GM21529 (cell line): ENCODE measurements around the gene TUBGCP3.

Source experiments
- ATAC-seq: cut with Tn5 transposase; IDR thresholded peaks from one replicate; pipeline ENCODE4 v1.9.1; 2021; ENCODE audit not compliant: unreplicated experiment

Gene TUBGCP3

GRCh38 chr13:112445411-112446271 is 142.3 kb downstream of the TUBGCP3 start:
- ATAC-seq = no peak

DNA sequence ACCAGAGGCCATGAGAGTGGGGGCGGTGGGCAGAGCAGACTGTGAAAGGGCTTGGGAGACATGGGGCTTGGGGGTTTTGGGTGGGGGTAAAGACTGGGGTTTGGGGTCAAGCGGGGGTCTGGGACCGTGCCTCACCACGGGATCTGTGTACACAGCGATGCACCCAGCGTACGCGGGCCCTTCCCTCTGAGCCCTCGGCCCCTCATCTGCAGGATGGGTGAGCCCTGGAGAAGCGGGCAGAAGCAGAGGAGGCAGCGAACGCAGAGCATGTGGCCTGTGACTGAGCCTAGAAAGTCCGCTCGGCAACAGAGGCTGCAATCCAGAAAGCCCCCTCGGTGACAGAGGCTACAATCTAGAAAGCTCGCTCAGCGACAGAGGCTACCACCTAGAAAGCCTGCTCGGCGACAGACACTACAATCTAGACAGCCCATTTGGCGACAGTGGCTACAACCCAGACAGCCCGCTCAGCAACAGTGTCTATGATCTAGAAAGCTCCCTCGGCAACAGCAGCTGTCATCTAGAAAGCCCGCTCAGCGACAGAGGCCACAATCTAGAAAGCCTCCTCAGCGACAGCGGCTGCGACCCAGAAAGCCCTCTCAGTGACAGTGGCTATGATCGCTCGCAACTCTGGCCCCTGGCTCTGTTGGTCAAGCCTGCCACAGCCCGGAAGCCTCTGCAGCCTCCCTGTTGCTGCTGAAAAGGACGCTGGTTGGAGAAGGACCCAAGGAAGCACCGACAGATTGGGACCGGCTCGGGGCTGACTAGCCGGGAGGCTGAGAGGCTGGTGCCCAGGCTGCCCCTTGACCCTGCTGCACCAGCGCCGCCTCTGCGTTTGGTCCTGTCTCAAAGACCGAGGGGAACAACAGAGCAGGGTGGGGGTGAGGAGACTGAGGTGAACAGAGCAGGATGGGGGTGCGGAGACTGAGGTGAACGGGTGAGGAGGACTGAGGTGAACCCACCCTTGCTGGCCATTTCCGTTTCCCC is 143.2 kb downstream of the TUBGCP3 start:
- no peak for ATAC-seq

DNA sequence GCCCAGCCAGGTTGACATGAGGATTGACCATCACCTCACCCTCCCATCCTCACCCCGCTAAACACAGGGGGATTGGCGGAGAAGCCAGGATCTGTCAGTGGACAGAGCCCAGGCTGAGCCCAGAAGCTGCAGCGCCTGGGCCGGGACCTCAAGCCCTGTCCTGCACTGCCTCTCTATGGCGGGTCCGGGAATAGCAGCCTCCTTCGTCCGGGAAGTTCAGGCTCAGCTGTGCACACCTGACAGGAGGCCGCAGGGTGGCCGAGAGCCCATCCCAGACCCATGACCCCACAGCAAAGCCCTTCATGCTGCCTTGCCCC is 144.0 kb downstream of the TUBGCP3 start:
- ATAC-seq = peak; percentile 70

- ATAC-seq = no peak
Observed at GRCh38 chr13:112443191-112443994, 144.6 kb downstream of the TUBGCP3 start.

GRCh38 chr13:112442483-112443090 is 145.4 kb downstream of the TUBGCP3 start:
- ATAC-seq = no peak

GRCh38 chr13:112441779-112442310 is 146.1 kb downstream of the TUBGCP3 start:
- no peak for ATAC-seq

GRCh38 chr13:112441226-112441625 is 146.7 kb downstream of the TUBGCP3 start:
- ATAC-seq = no peak

DNA sequence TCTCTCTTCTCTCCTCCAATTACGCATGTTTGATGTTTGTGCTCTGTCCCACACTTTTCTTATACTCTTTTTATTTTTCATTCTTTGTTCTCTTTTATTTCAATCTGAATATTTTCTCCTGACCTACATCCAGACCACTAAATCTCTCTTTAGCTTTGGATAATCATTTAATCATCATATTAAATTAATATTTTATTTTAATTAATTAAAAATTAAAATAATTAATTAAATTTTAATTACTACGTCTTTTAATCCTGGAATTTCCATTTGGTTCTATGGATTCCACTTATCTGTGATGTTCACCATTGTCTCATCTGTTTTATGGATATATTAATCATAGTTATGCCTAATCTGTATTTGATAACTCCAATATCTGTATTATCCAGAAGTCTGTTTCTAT is 149.4 kb downstream of the TUBGCP3 start:
- no peak for ATAC-seq

- no peak for ATAC-seq
Observed at GRCh38 chr13:112438094-112438493, 149.9 kb downstream of the TUBGCP3 start.

- ATAC-seq = no peak
Observed at GRCh38 chr13:112435973-112436372, 152.0 kb downstream of the TUBGCP3 start.
